Colonic mucosa (tissue), 4 donors: ENCODE measurements around the gene ARHGAP32. TPM values are rescaled to one million over a fixed set of nuclear protein-coding genes. Genes with fewer than 3 reads are reported as not detected.

Experiments used
- DNase-seq: peaks from one replicate; pipeline ENCODE4 v3.0.0-alpha.2; 2020
- H3K27ac ChIP-seq: fragments of 200-600 bp; one replicate; pipeline ENCODE4 v1.8.0; 2021
- H3K27me3 ChIP-seq: fragments of 200-600 bp; one replicate; pipeline ENCODE4 v1.8.0; 2021
- H3K36me3 ChIP-seq: fragments of 200-600 bp; one replicate; pipeline ENCODE4 v1.8.0; 2021
- H3K4me1 ChIP-seq: fragments of 200-600 bp; one replicate; pipeline ENCODE4 v1.8.0; 2021; ENCODE audit warnings: mild to moderate bottlenecking
- H3K4me3 ChIP-seq: fragments of 200-600 bp; one replicate; pipeline ENCODE4 v1.8.0; 2021
- H3K9ac ChIP-seq, 2 donors: one replicate each; pipeline ENCODE4 v1.7.0; 2013; ENCODE audit warnings: control low read depth in 2 of 2, low read depth in 2 of 2, low read length in 2 of 2
- H3K9me3 ChIP-seq: fragments of 200-600 bp; one replicate; pipeline ENCODE4 v1.8.0; 2021
- intact Hi-C: fragments of 100-400 bp; cut with DNase I; formaldehyde crosslinking; loops from one replicate; pipeline ENCODE4 v1.14.1; 2022
- total RNA-seq, 2 donors: library from RNA; stranded (reverse); fragmentation: NEBNext Ultra II Directional in 1 of 2; extraction: Animal tissue kit (Norgen Biotek cat#: 25700) in 1 of 2; gene quantifications; one replicate each; pipeline ENCODE4 v1.2.1, GENCODE V29; 2021
- TF ChIP-seq, protein P1 (sequence below): fragments of 200-600 bp; IDR thresholded peaks from one replicate; pipeline ENCODE4 v1.8.0; 2022; ENCODE audit warnings: antibody characterized with exemption, mild to moderate bottlenecking
- donor health status: healthy.
- donor health status: DM: no; HTN: no; CAD: no.
- donor health status: DM: no; HTN: no; CAD: no.

Gene ARHGAP32
- total RNA-seq, 2 donors from 2014 or later = 52.6 to 65.7 TPM

GRCh38 chr11:128926437-128927107, 265.6 kb downstream of the ARHGAP32 start:
- H3K9me3 ChIP-seq = no peaks in the 10 kb centered on the region
- no peaks in the 10 kb centered on the region for H3K36me3 ChIP-seq
- no peaks in the 10 kb centered on the region for H3K27me3 ChIP-seq
- intact Hi-C loops = no loop called here
- no peaks in the 10 kb centered on the region for H3K4me1 ChIP-seq
- no peak for DNase-seq
- H3K27ac ChIP-seq = no peak overlapping the region
- TF ChIP-seq, protein P1, sequence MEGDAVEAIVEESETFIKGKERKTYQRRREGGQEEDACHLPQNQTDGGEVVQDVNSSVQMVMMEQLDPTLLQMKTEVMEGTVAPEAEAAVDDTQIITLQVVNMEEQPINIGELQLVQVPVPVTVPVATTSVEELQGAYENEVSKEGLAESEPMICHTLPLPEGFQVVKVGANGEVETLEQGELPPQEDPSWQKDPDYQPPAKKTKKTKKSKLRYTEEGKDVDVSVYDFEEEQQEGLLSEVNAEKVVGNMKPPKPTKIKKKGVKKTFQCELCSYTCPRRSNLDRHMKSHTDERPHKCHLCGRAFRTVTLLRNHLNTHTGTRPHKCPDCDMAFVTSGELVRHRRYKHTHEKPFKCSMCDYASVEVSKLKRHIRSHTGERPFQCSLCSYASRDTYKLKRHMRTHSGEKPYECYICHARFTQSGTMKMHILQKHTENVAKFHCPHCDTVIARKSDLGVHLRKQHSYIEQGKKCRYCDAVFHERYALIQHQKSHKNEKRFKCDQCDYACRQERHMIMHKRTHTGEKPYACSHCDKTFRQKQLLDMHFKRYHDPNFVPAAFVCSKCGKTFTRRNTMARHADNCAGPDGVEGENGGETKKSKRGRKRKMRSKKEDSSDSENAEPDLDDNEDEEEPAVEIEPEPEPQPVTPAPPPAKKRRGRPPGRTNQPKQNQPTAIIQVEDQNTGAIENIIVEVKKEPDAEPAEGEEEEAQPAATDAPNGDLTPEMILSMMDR = no peak
- H3K9ac ChIP-seq = no peak overlapping the region
- H3K4me3 ChIP-seq = no peak overlapping the region

DNA sequence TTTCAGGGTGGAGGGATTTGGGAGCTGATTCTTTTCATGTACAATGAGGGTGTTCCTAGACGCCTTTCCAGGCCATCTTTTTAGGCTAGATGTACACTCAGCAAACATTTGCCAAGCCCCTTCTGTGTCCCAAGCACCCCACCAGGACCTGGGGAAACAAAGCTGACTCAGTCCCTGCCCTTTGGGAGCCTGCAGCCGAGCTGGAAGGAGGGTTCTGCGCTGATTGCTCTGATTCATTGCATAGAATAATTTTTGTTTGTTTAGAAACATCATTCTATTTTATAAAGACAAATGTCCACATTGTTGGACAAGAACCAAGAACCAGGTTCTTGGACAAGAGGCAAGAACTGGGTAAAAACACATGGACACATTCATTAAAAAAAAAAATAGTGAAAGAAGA, 266.1 kb downstream of the ARHGAP32 start:
- Histone ChIP-seq H3K27me3 (no peaks in the 10 kb centered on the region), H3K36me3 (no peaks in the 10 kb centered on the region), H3K4me1 (no peaks in the 10 kb centered on the region), H3K9me3 (no peaks in the 10 kb centered on the region), H3K9ac (no peak overlapping the region), H3K27ac (no peak overlapping the region), H3K4me3 (no peak overlapping the region)
- intact Hi-C loops = no loop called here
- TF ChIP-seq, protein P1 = no peak
- DNase-seq = no peak

GRCh38 chr11:128925250-128925600, 266.9 kb downstream of the ARHGAP32 start:
- no peak for DNase-seq
- H3K27ac ChIP-seq = no peak overlapping the region
- intact Hi-C loops = no loop called here
- H3K9ac ChIP-seq = no peak overlapping the region
- H3K27me3 ChIP-seq = no peaks in the 10 kb centered on the region
- no peak overlapping the region for H3K4me3 ChIP-seq
- TF ChIP-seq, protein P1 = no peak
- H3K4me1 ChIP-seq = no peaks in the 10 kb centered on the region
- H3K9me3 ChIP-seq = no peaks in the 10 kb centered on the region
- H3K36me3 ChIP-seq = no peaks in the 10 kb centered on the region

DNA sequence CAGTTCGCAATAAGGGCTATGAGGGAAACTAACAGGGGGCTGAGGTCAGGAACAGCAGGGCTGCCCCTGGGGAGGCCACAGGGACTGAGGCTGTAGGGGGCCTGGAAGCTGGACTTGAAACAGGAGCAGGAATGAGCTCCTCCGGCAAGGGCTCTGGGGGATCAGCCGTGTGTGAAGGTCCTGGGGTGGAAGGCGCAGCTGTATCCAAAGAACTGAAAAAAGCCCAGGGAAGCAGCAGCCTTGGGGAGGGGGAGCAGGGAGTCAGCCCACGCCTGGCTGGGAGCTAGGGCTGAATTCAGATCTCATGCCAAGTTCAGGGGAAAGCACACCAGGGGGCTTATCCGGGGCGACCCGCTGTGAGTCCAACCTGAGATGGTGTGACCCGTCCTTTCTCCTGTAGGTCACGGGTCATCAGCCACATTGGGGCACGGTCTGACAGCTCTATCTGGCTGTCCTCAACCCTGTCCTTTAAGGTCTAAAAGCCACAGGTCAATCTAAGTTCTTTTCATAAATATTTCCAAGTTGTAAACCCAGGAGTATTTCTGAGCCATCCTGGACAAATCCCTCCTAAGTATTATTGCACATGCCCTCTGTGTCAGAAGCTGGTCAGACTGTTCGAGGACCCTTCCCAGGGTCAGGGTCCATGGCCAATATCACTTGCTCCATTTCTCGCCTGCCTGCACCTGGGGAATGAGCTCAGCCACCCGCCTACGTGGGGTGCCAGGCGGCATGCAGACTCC, 267.4 kb downstream of the ARHGAP32 start:
- Histone ChIP-seq H3K27me3 (no peaks in the 10 kb centered on the region), H3K4me3 (no peak overlapping the region), H3K27ac (no peak overlapping the region), H3K36me3 (no peaks in the 10 kb centered on the region), H3K4me1 (no peaks in the 10 kb centered on the region), H3K9me3 (no peaks in the 10 kb centered on the region), H3K9ac (no peak overlapping the region)
- TF ChIP-seq, protein P1 = no peak
- no peak for DNase-seq
- intact Hi-C loops = no loop called here

- H3K27me3 ChIP-seq = no peaks in the 10 kb centered on the region
- no peaks in the 10 kb centered on the region for H3K4me1 ChIP-seq
- intact Hi-C loops = no loop called here
- no peak overlapping the region for H3K27ac ChIP-seq
- H3K9ac ChIP-seq = no peak overlapping the region
- DNase-seq = no peak
- no peaks in the 10 kb centered on the region for H3K36me3 ChIP-seq
- H3K9me3 ChIP-seq = no peaks in the 10 kb centered on the region
- H3K4me3 ChIP-seq = no peak overlapping the region
- TF ChIP-seq, protein P1 = no peak
These were observed 268.0 kb downstream of the ARHGAP32 start for GRCh38 chr11:128924104-128924503.
